ENCODE results near the gene GBA2.

Gene GBA2

GRCh38 chr9:35748858-35749514 is at the start of gene GBA2, which contains the start of gene RGP1:
TSS of gene GBA2 (minus strand) at chr9:35749228. CDS start at chr9:35748704, 524 bp downstream.
TSS of gene RGP1 (plus strand) at chr9:35749287. CDS start at chr9:35749756, 469 bp downstream.
- peak; percentile 83 for DNase-seq

- no peak for DNase-seq
Measured at GRCh38 chr9:35797311-35798109, 48.5 kb upstream of the GBA2 start.

- DNase-seq = no peak
Measured at GRCh38 chr9:35795695-35796094, 46.7 kb upstream of the GBA2 start.

- DNase-seq = no peak
Measured at GRCh38 chr9:35793461-35793860, 44.4 kb upstream of the GBA2 start.

- DNase-seq = no peak
Measured at GRCh38 chr9:35792826-35793225, 43.8 kb upstream of the GBA2 start.

GRCh38 chr9:35792024-35792813 is 43.2 kb upstream of the GBA2 start:
- DNase-seq = no peak

GRCh38 chr9:35791297-35791921 is 42.4 kb upstream of the GBA2 start, which contains the start of gene NPR2:
TSS of gene NPR2 (plus strand) at chr9:35791591. CDS start at chr9:35792409, 818 bp downstream.
- no peak for DNase-seq

GRCh38 chr9:35790385-35791296 is 41.6 kb upstream of the GBA2 start:
- DNase-seq = peak; percentile 56

GRCh38 chr9:35790025-35790384 is 41.0 kb upstream of the GBA2 start:
- DNase-seq = no peak

GRCh38 chr9:35789541-35789940 is 40.5 kb upstream of the GBA2 start:
- DNase-seq = no peak

GRCh38 chr9:35783418-35783817 is 34.4 kb upstream of the GBA2 start:
- no peak for DNase-seq

- no peak for DNase-seq
Measured at GRCh38 chr9:35781066-35781465, 32.0 kb upstream of the GBA2 start.

GRCh38 chr9:35778496-35778895 is 29.5 kb upstream of the GBA2 start:
- no peak for DNase-seq

GRCh38 chr9:35776018-35776417 is 27.0 kb upstream of the GBA2 start:
- no peak for DNase-seq

- no peak for DNase-seq
Measured at GRCh38 chr9:35774907-35775635, 26.0 kb upstream of the GBA2 start.

GRCh38 chr9:35771943-35772342 is 22.9 kb upstream of the GBA2 start:
- no peak for DNase-seq

- no peak for DNase-seq
Measured at GRCh38 chr9:35771534-35771933, 22.5 kb upstream of the GBA2 start.

- no peak for DNase-seq
Measured at GRCh38 chr9:35771075-35771433, 22.0 kb upstream of the GBA2 start.

- no peak for DNase-seq
Measured at GRCh38 chr9:35769763-35770162, 20.7 kb upstream of the GBA2 start.

- DNase-seq = no peak
Measured at GRCh38 chr9:35767458-35767857, 18.4 kb upstream of the GBA2 start.

- DNase-seq = no peak
Measured at GRCh38 chr9:35766997-35767396, 18.0 kb upstream of the GBA2 start.

Data from stimulated activated CD4-positive, alpha-beta T cell treated with anti-CD3 and anti-CD28 coated beads, Interleukin-15, amount 100 ng/mL, for 24 hours (primary cell).